GM19351 (cell line): ENCODE data around the gene DDC.

Source experiments
- ATAC-seq: cut with Tn5 transposase; IDR thresholded peaks from one replicate; pipeline ENCODE4 v1.9.1; 2021; ENCODE audit warnings: mild to moderate bottlenecking, moderate library complexity; ENCODE audit not compliant: unreplicated experiment

Gene DDC

DNA sequence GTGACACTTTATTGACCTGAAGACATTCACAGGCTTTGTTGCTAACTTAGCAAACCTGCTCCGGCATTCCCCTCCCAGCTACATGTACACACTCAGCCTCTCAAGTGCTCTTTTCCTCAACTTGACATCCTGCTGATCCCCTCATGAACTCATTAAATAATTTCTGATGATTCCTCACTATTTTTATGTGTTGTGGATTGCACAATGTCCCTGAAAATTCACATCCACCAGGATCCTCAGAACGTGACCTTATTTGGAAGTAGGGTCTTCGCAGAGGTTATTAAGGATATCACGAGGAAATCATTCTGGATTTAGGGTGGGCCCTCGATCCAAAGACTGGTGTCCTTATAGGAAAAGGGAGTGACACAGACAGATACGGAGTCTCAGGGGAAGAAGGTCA is 142.3 kb downstream of the DDC start:
- ATAC-seq: no peak

- ATAC-seq: no peak
Observed at GRCh38 chr7:50421043-50421442, 144.2 kb downstream of the DDC start.

DNA sequence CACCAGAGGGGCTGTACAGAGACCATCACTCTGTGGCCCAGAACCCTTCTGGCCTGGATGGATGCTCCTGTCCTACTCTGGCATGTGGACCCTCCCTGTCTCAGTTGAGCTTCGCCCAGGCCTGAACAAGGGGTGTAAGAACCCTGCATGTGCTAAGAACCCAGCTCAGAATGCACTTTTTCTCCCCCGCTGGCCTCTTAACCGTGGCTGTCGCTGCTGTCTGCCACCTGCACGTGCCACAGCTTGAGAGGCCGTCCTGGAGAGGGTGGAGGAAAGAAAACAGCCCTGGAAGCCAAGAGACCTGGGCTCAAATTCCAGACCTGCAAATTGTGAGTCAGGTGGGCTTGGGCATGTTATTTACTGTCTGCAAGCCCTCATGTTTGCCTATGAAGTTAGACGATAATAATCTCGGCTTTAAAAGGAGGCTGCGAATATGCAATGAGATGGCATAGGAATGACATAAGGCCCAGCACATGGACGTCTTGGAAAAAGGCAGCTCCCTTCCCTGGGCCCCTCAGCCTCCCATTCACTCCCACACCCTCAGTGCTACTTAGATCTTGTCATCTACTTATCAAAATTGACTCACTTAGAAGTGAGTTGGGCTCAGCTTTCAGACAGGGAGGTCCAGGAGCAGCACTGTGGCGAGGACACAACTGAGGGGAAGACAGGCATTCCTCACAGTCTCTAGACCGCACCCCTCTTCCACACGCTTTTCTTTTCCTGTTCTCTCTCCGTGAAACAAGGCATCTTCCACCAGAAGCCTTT is 146.5 kb downstream of the DDC start:
- ATAC-seq: no peak

GRCh38 chr7:50418086-50418515 is 147.1 kb downstream of the DDC start:
- ATAC-seq: peak; percentile 87

GRCh38 chr7:50416527-50417182 is 148.6 kb downstream of the DDC start:
- peak; percentile 75 for ATAC-seq

DNA sequence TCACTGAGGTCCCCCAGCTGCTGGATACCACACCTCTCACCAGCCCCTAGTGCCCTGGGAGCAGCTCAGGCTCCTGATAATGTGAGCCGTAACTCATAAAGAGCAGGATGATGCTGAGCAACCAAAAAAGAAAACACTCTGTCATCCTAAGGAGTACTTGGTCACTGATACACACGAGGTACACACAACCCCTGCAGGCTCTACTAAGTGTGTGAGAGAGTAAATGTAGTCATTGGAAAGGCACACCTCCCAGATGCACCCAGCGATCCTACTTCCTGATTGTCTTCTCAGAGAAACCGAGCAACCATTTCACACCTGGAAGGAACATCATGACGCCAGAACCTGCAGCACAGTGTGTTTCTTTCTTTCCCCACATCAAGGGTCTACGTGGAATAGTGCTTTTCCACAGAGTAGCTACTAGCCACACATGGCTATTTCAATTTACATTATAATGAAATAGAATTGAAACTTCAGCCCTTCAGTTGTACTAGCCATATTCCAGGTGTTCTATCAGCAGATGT is 149.3 kb downstream of the DDC start:
- ATAC-seq: no peak

GRCh38 chr7:50413561-50413960 is 151.6 kb downstream of the DDC start:
- ATAC-seq: no peak

DNA sequence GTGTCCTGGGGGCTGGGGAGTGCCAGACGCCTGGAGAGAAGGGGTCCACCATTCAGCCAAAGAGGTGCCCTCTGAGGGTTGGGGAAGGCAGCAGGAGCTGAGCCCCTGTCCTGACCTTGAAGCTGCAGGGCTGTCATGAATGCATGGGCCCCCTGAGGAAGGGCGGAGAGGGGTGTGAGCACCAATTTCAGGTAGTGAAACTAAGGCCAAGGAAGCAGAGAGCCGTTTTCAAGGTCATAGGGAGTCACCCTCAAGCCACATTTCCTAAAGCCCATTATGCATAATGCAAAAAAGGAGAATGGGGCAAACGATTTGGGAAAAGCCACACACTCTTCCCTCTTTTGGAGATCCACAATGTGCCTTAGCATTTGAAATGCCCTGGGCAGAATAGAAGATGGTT is 152.2 kb downstream of the DDC start:
- ATAC-seq: no peak

- ATAC-seq: no peak
Observed at GRCh38 chr7:50411332-50411731, 153.9 kb downstream of the DDC start.

- peak; percentile 39 for ATAC-seq
Observed at GRCh38 chr7:50409856-50410745, 155.1 kb downstream of the DDC start.
